Ovary (tissue), 9 donors: ENCODE results near the gene SENP7. TPM values are rescaled to one million over a fixed set of nuclear protein-coding genes. Genes with fewer than 3 reads are reported as not detected.

Experiments used
- DNase-seq, 5 donors: peaks; one replicate each; pipeline ENCODE4 v3.0.0-alpha.2; 2019 to 2020
- H3K27ac ChIP-seq, 2 donors: fragments of 200-600 bp; one replicate each; pipeline versions ENCODE4 v1.5.1 to v1.8.0; 2019 to 2022
- H3K27me3 ChIP-seq: fragments of 200-600 bp; one replicate; pipeline ENCODE4 v1.8.0; 2022
- H3K36me3 ChIP-seq: fragments of 200-600 bp; sonication (generic); one replicate; pipeline ENCODE4 v1.5.1; 2019
- H3K4me1 ChIP-seq: one replicate; pipeline ENCODE4 v1.8.1; 2013; ENCODE audit warnings: mild to moderate bottlenecking, moderate library complexity; ENCODE audit not compliant: insufficient read depth
- H3K4me3 ChIP-seq: fragments of 200-600 bp; sonication (generic); one replicate; pipeline ENCODE4 v1.5.1; 2017
- H3K9me3 ChIP-seq, 2 donors: fragments of 200-600 bp in 1 of 2; sonication (generic) in 1 of 2; one replicate each; pipeline versions ENCODE4 v1.5.1 to v1.8.1; 2013 to 2019; ENCODE audit warnings: mild to moderate bottlenecking in 1 of 2, moderate library complexity in 1 of 2
- EP300 ChIP-seq: sonication (generic); formaldehyde crosslinking; IDR thresholded peaks from one replicate; pipeline ENCODE4 v1.6.1; 2017; ENCODE audit warnings: antibody characterized with exemption
- POLR2A ChIP-seq: fragments of 450-650 bp; IDR thresholded peaks from one replicate; pipeline ENCODE4 v1.6.1; 2017; ENCODE audit warnings: antibody characterized with exemption, mild to moderate bottlenecking, moderate library complexity
- WGBS, 3 donors: extraction: QIAGEN DNeasy Blood & Tissue Kit in 1 of 3; methylation state at CpG; one replicate each; pipeline versions ENCODE4 v1.1.5 to v1.1.7; 2013 to 2017; 5-methylcytosine and 5-hydroxymethylcytosine counted together
- intact Hi-C, 4 donors: fragments of 100-400 bp; cut with DNase I; formaldehyde crosslinking; loops; one replicate each; pipeline versions ENCODE4 v1.11.0 to v1.15.1; 2022 to 2023
- polyA plus RNA-seq, 2 donors: library from polyadenylated mRNA; stranded (reverse); fragments of 200-250 nt in 1 of 2; fragments of 350-450 nt in 1 of 2; fragmentation: Illumina TruSeq in 1 of 2; extraction: RNeasy Lipid Tissue Mini Kit (QIAGEN cat#74804) in 1 of 2; gene quantifications; one replicate each; pipeline ENCODE4 v1.2.3, GENCODE V29; 2013 to 2014
- total RNA-seq, 7 donors: library from RNA; depleted of rRNA in 2 of 7; stranded (reverse); fragments of >200 nt in 2 of 7; fragmentation: NEBNext Ultra II Directional in 3 of 7; extraction: Animal tissue kit (Norgen Biotek cat#: 25700) in 3 of 7; gene quantifications; one replicate each; pipeline versions ENCODE4 v1.1.0 to v1.2.4, GENCODE V29; 2016 to 2023
- TF ChIP-seq, protein P1 (sequence below), 3 donors: fragments of 450-650 bp in 2 of 3; fragments of 200-600 bp in 1 of 3; IDR thresholded peaks; one replicate each; pipeline versions ENCODE4 v1.5.1 to v1.8.0; 2016 to 2022; ENCODE audit warnings: antibody characterized with exemption in 3 of 3, mild to moderate bottlenecking in 1 of 3
- donor health status: DM: no; HTN: no; CAD: no; lungs with moderate emphysema.
- donor health status: DM: no; HTN: no; CAD: no.
- donor health status: Bipolar disorder and iron deficiency.
- donor health status: DM: yes; HTN: yes; CAD: no.
- donor health status: DM: no; HTN: no; CAD: no.
- donor health status: DM: yes; HTN: yes; CAD: no.

The SENP7 gene
- total and polyA plus RNA-seq, 9 donors = 16.9 to 33.4 (median 26.8) TPM

- intact Hi-C loops = no loop called here
- no peak for TF ChIP-seq POLR2A
- no peak for TF ChIP-seq EP300
- TF ChIP-seq, protein P1, sequence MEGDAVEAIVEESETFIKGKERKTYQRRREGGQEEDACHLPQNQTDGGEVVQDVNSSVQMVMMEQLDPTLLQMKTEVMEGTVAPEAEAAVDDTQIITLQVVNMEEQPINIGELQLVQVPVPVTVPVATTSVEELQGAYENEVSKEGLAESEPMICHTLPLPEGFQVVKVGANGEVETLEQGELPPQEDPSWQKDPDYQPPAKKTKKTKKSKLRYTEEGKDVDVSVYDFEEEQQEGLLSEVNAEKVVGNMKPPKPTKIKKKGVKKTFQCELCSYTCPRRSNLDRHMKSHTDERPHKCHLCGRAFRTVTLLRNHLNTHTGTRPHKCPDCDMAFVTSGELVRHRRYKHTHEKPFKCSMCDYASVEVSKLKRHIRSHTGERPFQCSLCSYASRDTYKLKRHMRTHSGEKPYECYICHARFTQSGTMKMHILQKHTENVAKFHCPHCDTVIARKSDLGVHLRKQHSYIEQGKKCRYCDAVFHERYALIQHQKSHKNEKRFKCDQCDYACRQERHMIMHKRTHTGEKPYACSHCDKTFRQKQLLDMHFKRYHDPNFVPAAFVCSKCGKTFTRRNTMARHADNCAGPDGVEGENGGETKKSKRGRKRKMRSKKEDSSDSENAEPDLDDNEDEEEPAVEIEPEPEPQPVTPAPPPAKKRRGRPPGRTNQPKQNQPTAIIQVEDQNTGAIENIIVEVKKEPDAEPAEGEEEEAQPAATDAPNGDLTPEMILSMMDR (IDR thresholded peaks at IDR 0.05) = no peak
Observed at GRCh38 chr3:101303836-101304235, 209.2 kb downstream of the SENP7 start.

DNA sequence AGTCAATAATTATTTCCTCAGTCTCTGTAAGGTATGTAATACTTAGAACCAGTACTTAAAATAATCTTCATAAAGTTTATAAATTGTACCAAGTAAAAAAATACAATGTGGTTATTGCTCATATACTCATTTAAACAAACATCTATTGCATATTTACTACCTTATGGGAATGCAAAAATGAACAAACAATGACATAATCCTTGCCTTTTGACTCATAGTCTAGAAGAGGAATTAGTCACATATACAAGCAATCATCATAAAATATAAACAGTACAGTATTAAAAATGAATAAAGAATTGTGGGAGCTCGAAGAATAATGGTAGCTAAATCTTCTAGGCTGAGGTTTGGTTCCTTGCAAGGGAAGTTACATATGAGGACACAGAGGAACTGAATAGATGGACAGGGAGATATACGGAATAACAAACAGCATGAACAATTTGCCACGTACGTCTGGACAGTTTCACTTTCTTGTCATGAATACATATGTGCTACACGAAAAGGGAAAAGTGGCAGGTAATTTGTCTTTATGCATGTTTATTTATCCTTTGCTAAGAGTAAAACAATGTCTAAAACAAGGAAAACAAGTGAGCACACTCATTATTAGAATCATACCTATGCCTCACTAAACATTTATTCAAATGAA, 209.8 kb downstream of the SENP7 start:
- Histone ChIP-seq H3K4me3 (no peak overlapping the region), H3K9me3 (peaks cover 0 to 4% of the 10 kb centered on the region in 2 donors), H3K27ac (no peak overlapping the region), H3K27me3 (no peaks in the 10 kb centered on the region), H3K4me1 (no peaks in the 10 kb centered on the region), H3K36me3 (no peaks in the 10 kb centered on the region)
- intact Hi-C loops = no loop called here
- TF ChIP-seq EP300 (no peak), POLR2A (no peak)
- TF ChIP-seq, protein P1 (IDR thresholded peaks at IDR 0.05) = no peak
- no peak for DNase-seq
- WGBS, 3 donors = 61 to 79% (median 71%) methylated on average over 5 of the region's 5 CpGs

More at GRCh38 chr3:101303836-101304235, 209.2 kb downstream of the SENP7 start:
- H3K36me3 ChIP-seq = no peaks in the 10 kb centered on the region
- no peaks in the 10 kb centered on the region for H3K27me3 ChIP-seq
- no peak for DNase-seq
- H3K27ac ChIP-seq = no peak overlapping the region
- H3K4me3 ChIP-seq = no peak overlapping the region
- H3K4me1 ChIP-seq = no peaks in the 10 kb centered on the region
- peaks cover 0 to 4% of the 10 kb centered on the region in 2 donors for H3K9me3 ChIP-seq

- TF ChIP-seq, protein P1 (IDR thresholded peaks at IDR 0.05) = no peak
- TF ChIP-seq POLR2A (no peak), EP300 (no peak)
- Histone ChIP-seq H3K36me3 (no peaks in the 10 kb centered on the region), H3K4me3 (no peak overlapping the region), H3K27me3 (no peaks in the 10 kb centered on the region), H3K4me1 (no peaks in the 10 kb centered on the region), H3K27ac (no peak overlapping the region), H3K9me3 (no peaks in the 10 kb centered on the region)
- WGBS, 3 donors = 90 to 94% (median 94%) methylated on average over 8 of the region's 8 CpGs
- no peak for DNase-seq
- intact Hi-C loops = no loop called here
Observed at GRCh38 chr3:101300073-101300472, 212.9 kb downstream of the SENP7 start.

- Histone ChIP-seq H3K36me3 (no peaks in the 10 kb centered on the region), H3K4me3 (no peak overlapping the region)
Observed at GRCh38 chr3:101292027-101292426, 221.0 kb downstream of the SENP7 start.

More at GRCh38 chr3:101292027-101292426, 221.0 kb downstream of the SENP7 start:
- no peaks in the 10 kb centered on the region for H3K9me3 ChIP-seq
- no peaks in the 10 kb centered on the region for H3K4me1 ChIP-seq
- H3K27me3 ChIP-seq = no peaks in the 10 kb centered on the region
- intact Hi-C loops = no loop called here
- DNase-seq = no peak
- H3K27ac ChIP-seq = no peak overlapping the region
- no peak for TF ChIP-seq POLR2A
- TF ChIP-seq, protein P1 (IDR thresholded peaks at IDR 0.05) = no peak
- no peak for TF ChIP-seq EP300
